HG03520 (cell line): ENCODE results near the gene P3H4.
"Not testable (repeated sequence)": the region's sequence is repeated elsewhere in the genome, so short reads cannot be mapped to it uniquely, and the experiment has no call there.

ENCODE experiments used
- ATAC-seq: cut with Tn5 transposase; IDR thresholded peaks from one replicate; pipeline ENCODE4 v1.9.1; 2021; ENCODE audit warnings: mild to moderate bottlenecking, moderate library complexity; ENCODE audit not compliant: unreplicated experiment

The P3H4 gene

DNA sequence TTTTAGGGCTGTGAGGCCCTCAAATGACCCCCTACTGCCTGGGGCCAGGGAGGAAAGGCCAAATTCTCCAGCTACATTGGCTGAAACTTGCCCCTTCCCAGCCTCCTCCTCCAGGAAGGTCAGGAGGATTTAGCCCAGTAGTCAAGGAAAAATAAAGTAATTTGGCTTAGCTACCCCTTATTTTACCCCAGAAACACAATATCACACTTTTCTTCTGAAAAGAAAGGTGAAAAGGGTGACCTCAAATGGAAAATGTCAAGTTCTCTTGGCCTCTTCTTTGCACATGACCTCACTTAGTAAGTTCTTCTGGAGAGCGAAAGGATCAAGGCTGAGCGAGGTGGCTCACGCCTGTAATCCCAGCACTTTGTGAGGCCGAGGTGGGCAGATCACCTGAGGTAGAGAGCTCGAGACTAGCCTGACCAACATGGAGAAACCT lies 17.2 kb downstream of the P3H4 start:
- ATAC-seq: no peak

DNA sequence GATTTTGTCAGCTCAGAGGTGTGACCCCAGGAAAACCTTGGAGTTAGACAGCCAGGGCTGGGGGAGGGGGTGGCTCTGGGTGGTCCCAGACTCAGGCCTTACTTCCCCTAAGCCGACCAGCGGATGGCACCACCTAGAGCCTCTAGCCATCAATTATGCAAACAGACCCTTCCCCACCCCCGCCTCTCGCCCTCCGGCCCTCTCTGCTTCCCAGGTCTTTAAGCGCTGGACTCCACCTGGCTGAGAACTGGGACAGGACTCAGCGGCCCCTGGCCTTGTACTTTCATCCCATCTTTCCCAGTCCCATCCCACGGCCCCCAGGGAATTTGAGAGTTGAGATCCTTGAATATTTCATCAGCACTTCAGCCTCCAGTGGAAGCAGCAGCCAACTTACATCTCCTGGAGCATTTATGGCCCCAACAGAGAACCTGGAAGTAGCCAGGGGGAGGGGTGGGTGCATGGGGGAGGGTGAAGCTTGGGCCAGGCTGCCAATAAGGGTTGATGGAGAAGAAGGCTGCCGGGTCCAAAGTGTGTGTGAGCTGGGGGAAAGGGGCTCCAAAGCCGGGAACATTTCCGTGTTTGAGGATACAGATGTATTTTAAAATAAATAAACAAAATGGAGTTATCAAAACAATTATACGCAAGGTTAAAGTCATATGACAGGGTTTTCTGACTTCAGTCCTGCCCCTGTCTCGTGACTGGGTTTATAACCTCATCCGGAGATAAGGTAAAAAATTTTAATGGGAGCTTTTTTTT lies 17.8 kb downstream of the P3H4 start:
- no peak for ATAC-seq

DNA sequence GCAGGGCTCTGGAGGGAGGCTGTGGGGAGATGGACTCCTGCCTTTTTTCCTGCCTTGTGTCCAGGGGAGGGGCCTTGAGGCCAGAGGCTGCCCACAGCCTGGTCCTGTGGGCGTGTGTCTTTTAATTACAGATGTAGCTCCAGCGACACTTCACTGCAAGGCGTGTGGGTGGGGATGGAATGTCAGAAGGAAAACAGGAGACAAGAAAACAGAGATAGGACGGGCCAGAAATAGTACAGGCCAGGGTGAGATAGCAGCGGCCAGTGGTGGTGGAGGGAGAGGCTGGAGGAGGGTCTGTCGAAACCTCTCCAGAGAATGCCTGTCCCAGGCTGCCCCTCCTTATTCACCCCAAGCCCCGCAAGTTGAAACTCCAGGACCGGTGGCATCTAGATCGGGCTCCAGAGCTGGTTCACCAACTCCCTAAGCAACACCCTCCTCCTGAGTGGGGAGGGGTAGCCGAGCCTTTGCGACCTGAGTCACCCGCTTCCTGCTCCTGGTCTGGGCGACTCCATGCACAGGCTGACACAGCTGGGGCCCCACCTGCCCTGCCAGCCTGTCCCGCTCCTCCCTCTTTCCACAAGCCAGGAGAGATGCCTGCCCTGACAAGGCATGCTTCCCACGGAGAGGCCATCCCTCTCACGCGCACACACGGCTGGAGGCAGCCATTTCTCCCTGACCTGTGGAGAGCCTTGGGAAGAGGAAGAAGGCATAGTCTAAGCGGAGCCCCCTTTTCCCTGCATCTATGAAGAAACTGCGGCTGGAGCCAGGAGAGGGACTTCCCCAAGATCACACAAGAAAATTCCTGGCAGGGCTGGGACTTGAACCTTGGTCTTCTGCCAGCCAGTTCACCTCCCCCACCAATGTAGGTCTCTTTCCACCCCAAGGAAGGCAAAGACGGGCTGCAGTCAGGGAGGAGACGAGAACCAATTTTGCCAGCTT lies 18.6 kb downstream of the P3H4 start:
- no peak for ATAC-seq

DNA sequence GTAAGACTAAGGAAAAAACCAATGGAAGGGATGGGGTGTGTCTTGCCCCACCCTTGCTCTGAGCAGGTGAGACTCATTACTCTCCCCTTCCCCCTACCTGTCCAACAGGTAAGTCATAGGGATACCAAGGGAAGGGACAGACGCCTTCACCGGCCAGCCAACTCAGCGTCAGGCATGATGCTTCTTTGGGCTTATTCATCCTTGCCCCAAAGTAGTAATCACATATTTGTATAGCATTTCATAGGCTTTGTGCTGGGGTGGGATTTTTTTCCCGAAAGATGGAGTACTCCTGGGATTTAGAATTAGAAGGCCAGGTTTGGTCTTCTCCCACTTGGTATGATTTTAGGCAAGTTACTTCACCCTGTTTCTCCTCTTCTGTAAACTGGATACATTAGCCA lies 24.7 kb downstream of the P3H4 start:
- no peak for ATAC-seq

DNA sequence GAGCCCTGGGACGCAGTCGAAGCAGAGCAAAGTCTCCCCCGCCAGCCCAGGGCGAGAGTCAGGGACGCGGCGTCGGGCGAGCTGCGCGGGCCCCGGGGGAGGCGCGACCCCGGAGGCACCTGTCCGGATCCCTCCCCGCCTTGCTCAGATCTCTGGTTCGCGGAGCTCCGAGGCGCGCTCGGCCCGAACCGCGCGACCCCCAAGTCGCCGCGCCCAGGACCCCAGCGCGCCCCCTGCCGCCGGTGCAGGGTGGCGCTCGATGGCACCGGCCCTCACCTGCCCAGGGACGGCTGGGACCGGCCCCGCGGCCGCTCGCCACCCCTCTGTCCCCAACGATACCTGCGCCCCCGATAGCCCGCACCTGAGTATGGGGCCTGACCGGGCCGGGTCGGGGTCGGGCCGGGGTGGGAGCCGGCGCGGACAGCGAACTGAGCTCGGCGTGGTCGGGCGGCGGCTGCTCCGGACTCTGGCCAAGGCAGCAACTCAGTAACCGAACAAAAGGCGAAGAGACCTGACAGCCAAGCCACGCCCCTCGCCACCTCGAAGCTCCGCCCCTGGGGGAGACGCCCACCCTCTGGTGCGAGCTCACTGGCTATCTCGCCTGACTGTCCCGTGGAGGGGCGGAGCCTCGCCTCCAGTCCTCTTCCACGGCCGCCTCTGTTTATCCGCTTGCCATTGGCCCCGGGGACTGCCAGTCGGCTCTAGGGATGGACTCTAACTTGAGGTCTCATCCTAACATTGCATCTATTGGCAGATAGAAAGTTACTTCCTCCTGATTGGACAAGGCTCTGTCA lies 25.3 kb downstream of the P3H4 start, which contains the start of gene JUP:
Gene JUP, minus strand, starts transcription at position 485 of the 794 bp plus-strand sequence. CDS start 14,857 bp downstream, outside the sequence.
- ATAC-seq: peak; percentile 67

DNA sequence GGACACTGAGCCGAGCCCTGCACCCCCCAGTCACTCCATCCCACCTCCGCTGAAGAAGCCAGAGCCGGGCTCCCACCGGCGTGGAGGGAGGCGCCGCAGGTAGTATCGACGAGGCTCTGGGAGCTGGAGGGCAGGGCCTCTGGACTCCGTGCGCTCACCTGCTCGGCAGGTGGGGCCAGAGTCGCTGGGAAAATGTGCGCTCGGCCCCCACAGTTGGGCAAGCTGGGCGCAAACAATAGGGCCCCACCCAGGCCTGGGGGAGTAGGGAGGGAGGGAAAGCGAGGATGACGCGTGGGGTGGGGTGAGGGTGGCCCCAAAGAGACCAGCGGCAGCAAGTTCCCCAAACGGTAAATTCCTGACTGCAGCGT lies 25.9 kb downstream of the P3H4 start:
- ATAC-seq: no peak

DNA sequence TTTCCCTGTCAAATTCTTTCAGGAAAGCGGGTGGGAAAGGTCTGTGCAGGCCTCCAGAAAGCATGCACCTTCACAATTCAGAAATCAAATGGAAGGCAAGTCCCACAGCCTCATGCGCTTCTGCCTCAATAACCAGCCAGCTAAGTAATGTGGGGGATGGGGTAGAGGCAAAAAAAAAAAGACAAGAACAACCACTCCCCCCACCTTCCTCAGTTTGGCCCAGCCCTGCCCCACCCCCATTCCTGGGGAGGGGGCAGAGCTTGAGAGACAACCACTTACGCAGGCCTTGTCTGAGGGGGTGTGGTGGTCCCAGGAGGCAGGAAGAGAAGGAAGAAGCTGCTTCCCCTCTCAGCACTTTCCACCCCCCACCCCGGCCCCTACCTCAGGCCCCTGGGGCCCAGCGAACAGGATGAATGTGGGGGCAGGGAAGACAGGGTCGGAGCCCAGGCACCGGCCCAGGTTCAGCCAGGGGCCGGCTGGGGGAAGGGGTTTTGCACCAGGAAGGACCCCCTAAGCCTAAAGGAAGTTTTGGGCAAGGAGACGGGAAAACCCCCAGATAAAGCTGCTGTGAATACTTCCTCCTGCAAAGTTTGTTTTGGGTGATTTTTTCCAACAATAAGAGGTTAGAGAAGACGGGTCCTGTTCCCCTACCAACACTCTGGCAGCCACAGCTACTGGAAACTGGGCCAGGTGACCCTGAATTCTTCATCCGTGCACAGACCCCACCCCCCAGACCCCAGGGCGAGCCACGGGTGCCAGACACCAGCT lies 26.5 kb downstream of the P3H4 start:
- ATAC-seq: no peak

DNA sequence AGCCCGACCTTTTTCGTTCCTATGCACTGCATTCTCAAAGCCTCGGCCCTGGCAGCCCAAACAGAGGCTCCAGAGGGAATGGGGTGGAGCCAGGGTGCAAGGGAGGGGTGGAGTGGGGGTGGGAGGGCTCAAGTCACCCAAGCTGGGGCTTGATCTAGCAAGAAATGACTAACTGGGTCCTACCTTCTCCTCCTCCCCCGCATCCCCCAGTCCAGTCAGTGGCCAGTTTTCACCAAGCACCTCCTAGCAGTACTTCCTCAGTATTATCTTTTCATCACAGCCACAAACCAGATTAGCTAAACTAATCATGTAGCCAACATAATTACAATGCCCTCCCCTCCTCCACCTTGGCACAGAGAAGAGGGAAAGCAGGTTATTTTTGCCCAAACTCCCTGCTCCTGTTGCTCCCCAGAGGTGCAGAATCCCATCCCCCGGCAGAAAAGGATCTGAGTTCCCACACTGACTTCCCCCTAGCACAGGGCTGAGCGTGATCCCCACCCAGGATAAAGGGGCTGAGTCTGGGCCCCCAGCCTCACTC lies 27.5 kb downstream of the P3H4 start:
- ATAC-seq: no peak

DNA sequence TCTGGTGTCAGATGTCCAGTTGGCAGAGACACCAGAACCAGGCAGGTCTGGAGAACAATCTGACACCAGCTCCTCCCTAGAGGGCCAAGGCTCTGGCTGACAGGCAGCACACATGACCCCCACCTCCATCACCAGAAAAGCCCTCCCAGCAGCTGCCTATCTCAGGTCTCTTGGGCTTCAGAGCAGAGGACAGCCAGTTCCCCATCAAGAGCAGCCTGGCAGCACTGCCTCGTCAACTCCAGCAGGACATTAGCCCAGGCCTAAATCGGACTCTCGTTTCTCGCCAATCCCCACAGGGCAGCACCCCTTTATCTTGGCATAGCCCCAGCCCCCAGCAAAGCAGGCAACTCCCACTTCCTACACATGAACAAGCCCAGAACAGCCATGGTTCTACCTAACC lies 29.6 kb downstream of the P3H4 start:
- ATAC-seq: no peak

DNA sequence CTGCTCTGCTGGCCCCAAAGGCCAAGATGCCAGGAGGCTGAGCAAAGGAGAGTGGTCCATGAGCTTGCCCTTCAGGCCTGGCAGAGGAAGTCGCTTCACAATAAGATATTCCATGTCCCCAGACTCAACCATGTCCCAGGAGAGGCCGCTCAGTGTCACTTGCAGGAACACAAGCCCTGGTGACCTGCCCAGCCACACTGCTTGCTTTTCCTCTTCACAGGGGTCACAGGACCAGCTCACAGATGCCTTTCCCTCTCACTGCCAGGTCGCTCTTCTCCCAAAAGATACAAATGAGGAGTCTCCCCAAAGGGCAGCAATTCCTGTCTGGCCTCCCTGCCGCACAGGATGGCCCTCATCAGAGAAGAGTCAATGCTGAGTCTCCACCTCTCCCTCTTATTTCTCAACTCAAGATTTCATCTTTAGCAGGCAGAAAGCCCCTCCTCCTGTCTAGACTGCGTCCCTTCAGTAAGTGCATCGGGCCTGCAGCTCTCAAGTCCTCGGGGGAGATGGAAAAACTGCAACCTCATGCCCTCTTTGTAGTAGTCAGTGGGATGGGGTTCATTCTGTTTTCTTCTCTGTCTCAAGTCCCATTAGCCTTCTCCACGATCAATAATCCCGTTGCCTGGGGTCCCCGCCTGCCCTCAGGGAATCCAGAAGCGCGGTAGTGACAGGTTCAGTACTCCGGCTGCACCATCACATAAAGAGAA lies 30.2 kb downstream of the P3H4 start:
- no peak for ATAC-seq

DNA sequence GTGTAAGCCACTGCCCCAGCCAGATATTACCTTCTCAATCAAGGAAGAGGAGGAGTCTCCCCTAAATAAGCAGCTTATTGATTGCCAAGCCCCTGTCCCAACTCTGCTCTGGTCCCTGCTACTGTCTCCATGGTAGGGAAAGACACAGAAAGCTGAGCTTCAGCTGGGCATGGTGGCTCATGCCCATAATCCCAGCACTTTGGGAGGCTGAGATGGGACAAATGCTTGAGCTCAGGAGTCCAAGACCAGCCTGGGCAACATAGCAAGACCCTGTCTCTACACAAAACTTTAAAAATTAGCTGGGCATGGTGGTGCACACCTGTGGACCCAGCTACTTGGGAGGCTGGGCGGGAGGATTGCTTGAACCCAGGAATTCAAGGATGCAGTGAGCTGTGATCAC lies 31.8 kb downstream of the P3H4 start:
- no peak for ATAC-seq

DNA sequence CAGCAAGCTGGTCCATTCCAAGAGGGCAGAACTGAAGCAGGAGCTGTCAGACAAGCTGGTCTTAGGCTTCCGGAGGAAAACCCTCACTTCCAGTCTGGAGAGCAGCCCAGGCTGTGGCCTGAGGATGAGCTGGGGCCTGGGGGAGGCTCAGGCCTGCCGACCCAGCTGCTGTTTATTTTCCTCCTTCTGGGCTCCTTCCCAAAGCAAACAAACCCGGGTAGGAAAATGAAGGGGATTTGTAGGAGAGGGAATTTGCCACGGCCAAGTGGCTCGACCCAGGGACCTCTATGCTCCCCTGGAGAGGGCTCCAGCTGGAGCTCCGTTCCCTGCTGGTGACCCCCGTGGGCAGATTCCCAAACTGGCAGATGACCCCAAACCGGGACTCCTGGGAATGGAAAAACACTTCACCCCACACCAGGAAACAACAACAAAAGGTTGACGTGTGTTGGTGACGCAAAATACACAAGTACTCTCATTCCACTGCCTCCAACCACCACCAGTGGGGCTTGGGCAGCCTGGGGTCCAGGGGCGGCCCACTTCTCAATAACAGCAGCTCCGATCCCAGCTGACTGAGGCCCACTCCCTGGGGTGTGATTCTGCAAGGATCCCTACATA lies 34.1 kb downstream of the P3H4 start:
- ATAC-seq: no peak

DNA sequence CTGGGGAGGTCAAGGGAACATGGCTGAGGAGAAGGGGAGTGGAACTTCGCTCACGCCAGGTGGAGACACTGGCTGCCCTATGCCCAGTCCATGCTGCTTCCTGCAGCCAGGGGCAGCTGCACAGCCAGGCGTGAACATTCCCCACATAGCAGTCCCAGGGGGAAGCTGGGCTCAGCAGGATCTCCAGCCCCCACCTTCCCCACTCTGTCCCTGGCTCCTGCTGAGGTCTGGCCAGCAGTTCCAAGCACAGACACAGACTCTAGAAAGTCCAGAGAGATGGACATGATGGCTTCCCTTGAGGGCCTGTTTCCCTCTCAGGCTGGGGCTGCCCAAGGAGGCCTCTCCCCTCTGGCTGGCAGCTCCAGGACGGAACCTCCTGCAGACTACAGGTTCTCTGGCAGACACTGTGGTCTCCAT lies 34.6 kb downstream of the P3H4 start:
- ATAC-seq: no peak

DNA sequence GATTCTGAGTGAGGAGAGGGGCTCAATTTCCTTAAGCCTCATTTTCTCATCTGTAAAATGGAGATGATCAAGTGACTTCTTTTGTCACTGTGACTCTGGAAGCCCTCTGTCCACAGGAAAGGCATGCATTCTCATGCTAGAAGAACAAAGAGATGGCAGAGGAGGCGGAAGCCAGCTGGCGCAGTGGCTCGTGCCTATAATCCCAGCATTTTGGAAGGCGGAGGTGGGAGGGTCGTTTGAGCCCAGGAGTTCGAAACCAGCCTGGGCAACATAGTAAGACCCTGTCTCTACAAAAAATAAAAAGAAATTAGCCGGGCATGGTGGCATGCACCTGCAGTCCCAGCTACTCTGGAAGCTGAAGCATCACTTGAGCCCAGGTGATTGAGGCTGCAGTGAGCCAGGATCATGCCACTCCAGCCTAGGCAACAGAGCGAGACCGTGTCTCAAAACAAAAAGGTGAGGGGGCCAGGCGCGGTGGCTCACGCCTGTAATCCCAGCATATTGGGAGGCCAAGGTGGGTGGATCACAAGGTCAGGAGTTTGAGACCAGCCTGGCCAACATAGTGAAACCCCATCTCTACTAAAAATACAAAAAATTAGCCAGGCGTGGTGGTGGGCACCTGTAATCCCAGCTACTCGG lies 35.4 kb downstream of the P3H4 start:
- not testable (repeated sequence) for ATAC-seq

DNA sequence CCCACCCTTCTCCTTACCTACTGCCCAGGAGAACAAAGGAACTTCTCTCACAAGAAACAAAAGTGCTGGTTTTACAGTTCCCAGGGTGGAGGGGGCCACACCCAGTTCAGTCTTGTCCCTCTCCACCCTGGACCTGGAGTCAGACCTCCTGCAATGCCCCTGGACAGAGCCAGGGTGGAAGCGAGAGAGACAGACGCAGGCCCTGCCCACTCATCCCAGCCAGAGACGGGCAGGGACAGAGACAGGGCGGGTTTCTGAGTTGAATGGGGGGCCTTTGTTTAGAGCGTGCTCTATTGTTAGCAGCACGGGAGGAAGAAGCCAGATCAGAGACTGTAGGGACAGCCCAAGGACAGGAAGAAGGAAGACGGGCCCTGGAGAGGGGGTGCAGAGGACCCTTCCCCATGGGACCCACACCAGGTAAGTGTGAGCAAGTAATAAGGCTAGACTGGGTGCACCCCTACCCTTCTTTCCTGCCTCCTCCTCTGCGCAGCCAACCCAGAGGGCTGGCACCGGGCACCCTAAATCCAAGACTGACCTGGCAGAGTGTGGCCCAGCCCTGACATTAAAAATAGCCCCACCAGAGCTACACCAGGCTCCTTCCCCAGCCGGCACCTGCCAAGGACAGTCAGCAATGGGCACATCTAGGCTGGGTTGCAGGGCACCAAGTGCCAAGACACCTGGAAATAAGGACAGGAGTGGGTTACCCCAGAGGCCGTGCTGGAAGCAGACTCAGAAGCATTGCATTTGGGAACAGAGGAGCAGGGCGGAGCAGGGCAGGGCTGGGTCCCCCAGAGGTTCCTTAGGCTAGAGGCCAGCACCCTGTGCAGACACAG lies 36.1 kb downstream of the P3H4 start:
- no peak for ATAC-seq

DNA sequence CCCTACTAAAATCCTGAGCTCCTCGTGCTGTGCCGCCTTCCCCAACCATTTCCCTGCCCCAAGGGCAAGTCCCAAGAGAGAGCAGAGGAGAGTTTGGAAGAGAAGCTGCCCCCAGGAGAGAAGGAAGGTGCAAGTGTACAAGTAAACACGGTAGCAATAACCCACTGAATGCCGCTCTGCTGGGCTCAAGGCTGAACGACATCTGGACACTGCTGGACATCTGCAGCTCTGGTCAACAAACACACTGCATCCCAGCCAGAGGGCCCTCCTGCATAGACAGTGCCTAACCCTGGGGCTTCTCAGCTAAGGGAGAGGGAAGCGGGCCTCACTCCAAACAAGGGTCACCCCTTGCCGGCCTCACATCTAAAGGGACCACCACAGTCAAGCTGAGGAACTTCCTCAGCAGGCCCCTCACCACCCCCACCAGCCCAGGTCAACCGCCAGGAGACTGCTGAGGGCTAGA lies 38.0 kb downstream of the P3H4 start:
- no peak for ATAC-seq

DNA sequence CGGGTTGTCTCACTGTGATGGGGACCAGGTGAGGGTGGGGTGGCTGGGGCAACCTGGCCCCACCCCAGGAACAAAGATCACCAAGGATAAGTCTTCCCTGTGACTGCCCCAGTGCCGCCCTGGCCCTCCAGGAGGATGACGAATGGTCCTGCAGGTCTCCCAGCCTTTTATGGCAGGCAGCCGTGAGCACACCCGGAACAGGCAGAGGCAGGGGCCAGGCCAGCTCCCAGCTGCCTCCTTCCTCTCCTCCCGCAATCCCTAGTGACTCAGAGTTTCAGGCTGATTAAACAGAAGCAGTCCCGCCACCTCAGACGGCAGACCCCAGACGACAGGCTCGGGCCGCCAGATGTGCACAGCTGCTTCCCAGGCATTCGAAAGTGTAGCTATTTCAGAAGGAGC lies 38.6 kb downstream of the P3H4 start:
- no peak for ATAC-seq
